Nephron progenitor cell (in vitro differentiated cells): Measurements from ENCODE around the gene SIAH1.

ENCODE experiments used
- DNase-seq: peaks from one replicate; pipeline ENCODE4 v3.0.0; 2021
- H3K27ac Mint-ChIP-seq: 2 replicates; pipeline ENCODE4 v1.8.0; 2021; ENCODE audit warnings: mild to moderate bottlenecking, moderate library complexity, mixed read lengths
- H3K27me3 Mint-ChIP-seq: 2 replicates; pipeline ENCODE4 v1.8.0; 2021; ENCODE audit warnings: mild to moderate bottlenecking, low read depth, mixed read lengths; ENCODE audit not compliant: poor library complexity
- H3K36me3 Mint-ChIP-seq: 2 replicates; pipeline ENCODE4 v1.8.0; 2021; ENCODE audit warnings: low read depth, mixed read lengths
- H3K4me1 Mint-ChIP-seq: 2 replicates; pipeline ENCODE4 v1.8.0; 2021; ENCODE audit warnings: mixed read lengths
- H3K4me3 Mint-ChIP-seq: 2 replicates; pipeline ENCODE4 v1.8.0; 2021; ENCODE audit warnings: mild to moderate bottlenecking, moderate library complexity, mixed read lengths
- H3K9me3 Mint-ChIP-seq: 2 replicates; pipeline ENCODE4 v1.8.0; 2021; ENCODE audit warnings: mild to moderate bottlenecking, moderate library complexity, mixed read lengths
- TF ChIP-seq, protein P1 (sequence below): fragments of 200-600 bp; sonication (generic); IDR thresholded peaks from 2 replicates; pipeline ENCODE4 v1.5.0; 2021; ENCODE audit warnings: antibody characterized with exemption

The SIAH1 gene, protein sequence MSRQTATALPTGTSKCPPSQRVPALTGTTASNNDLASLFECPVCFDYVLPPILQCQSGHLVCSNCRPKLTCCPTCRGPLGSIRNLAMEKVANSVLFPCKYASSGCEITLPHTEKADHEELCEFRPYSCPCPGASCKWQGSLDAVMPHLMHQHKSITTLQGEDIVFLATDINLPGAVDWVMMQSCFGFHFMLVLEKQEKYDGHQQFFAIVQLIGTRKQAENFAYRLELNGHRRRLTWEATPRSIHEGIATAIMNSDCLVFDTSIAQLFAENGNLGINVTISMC

DNA sequence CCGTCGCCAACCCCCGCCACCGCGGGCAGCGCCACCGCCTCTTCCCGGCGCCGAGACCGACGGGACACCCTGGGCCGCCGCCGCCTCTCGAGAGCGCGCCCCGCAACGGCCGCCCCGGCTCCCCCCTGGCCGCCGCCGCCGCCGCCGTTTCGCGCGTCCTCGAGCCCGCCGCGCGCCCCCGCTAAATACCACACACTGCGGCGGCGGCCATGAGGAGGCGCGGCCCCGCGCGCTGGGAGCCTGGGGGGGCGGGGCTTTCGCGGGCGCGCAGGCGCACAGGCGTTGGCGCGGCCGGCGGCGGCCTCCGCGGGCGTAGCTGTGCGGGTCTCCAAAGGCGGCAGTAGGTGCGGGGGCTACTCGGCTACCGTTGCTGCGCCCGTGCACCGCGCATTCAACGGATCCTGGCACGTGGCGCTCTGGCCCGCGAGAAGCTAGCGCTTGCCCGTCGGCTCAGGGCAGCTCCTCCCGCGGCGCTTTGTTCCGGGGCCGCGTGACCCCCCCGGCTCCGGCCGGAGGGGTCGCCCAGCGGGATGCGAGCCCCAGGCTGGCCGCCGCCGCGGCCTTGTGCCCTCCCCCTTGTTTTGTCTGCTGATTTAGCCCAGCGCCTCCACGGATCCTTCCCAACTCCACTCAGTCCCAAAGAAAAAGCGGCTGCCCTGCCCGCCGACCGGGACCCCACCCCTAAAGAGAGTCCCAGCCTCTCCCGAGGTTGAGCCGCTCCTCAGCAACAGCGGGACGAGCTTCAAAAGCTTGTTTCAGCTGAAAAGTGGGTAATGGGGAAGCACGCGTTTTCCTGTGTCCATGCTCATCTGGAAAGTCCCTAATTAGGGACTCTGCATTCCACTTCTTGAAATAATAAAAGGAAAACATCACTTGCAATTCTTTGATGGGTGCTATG lies at the start of gene SIAH1:
TSS of gene SIAH1 (minus strand) at position 161 of the 898 bp plus-strand sequence. CDS start 22,985 bp downstream, outside the sequence.
- Mint-ChIP-seq H3K4me1 (peaks cover 39% of the 10 kb centered on the region), H3K9me3 (peaks cover 11% of the 10 kb centered on the region), H3K36me3 (peaks cover 13% of the 10 kb centered on the region), H3K27ac (peak within 1 kb of the TSS; percentile 99), H3K4me3 (peak within 1 kb of the TSS; percentile 93), H3K27me3 (no peaks in the 10 kb centered on the region)
- DNase-seq: peak; percentile 94
- TF ChIP-seq, protein P1, sequence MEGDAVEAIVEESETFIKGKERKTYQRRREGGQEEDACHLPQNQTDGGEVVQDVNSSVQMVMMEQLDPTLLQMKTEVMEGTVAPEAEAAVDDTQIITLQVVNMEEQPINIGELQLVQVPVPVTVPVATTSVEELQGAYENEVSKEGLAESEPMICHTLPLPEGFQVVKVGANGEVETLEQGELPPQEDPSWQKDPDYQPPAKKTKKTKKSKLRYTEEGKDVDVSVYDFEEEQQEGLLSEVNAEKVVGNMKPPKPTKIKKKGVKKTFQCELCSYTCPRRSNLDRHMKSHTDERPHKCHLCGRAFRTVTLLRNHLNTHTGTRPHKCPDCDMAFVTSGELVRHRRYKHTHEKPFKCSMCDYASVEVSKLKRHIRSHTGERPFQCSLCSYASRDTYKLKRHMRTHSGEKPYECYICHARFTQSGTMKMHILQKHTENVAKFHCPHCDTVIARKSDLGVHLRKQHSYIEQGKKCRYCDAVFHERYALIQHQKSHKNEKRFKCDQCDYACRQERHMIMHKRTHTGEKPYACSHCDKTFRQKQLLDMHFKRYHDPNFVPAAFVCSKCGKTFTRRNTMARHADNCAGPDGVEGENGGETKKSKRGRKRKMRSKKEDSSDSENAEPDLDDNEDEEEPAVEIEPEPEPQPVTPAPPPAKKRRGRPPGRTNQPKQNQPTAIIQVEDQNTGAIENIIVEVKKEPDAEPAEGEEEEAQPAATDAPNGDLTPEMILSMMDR: no peak

DNA sequence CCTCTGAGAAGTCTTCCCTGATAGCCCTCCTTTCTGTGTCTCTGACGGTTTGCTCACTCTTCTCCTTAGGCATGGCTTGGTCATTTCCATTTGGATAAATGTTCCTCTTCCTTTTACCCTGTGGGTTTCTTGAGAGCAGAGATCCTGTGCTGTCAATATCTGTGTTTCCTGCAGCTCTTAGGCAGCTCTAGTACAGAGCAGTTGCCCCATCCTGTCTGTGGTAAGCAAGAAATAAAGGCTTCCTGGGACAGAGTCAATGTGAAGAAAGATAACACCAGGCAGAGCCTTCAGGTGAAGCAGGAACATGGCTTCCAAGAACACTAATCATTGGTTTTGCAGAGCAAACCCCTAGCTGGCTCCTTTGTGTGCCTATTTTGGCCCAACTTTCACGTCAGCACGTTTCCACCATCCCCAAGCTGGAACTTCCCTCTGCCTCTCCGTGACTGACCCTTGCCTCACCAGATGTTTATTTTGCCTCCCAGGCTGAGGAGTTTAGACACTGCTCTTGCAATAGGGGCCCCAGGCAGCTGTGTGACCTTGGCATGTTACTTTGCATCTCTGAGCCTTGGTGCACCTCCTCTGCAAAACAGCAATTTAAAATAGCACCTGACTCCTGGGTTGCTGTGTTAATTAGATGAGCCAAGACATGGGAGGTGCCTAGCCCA lies 49.6 kb upstream of the SIAH1 start:
- no peaks in the 10 kb centered on the region for H3K36me3 Mint-ChIP-seq
- DNase-seq: no peak
- H3K4me3 Mint-ChIP-seq: no peak overlapping the region
- peaks cover 19% of the 10 kb centered on the region for H3K4me1 Mint-ChIP-seq
- no peak overlapping the region for H3K27ac Mint-ChIP-seq
- H3K27me3 Mint-ChIP-seq: peaks cover 12% of the 10 kb centered on the region
- TF ChIP-seq, protein P1: no peak
- no peaks in the 10 kb centered on the region for H3K9me3 Mint-ChIP-seq

DNA sequence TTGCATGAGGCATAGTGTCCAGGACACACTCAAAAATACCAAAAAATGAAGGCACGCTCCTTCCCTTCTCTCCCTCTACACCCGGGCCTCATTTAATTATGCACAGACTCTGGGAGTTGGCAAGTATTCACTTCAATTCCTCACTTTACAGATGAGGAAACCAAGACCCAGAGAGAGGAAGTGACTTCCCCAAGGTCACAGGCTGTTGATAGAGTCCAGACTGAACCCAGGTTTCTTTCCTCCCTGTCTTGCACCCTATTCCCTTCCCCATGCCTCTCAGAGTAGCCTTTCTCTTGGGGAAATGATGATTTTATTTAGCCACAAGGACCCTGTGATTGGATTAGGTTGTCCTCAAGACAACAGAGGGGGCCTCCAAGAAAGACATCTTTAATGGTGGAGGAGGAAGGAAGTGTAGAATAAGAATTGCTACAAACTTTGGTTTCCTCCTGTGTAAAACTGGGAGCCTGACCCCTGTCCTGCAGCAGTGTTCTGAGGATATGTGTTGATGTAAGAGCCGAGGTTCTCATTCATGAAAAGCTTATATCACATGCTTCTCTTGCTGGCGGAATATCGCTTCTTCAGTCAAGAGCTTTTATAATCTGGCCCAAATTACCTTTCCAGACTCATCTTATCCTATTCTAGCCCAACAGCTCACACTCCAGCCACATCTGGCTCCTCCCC lies 48.8 kb upstream of the SIAH1 start:
- H3K9me3 Mint-ChIP-seq: peaks cover 3% of the 10 kb centered on the region
- H3K27me3 Mint-ChIP-seq: peaks cover 12% of the 10 kb centered on the region
- H3K27ac Mint-ChIP-seq: peak overlapping the region; percentile 21
- H3K36me3 Mint-ChIP-seq: no peaks in the 10 kb centered on the region
- TF ChIP-seq, protein P1: no peak
- peaks cover 19% of the 10 kb centered on the region for H3K4me1 Mint-ChIP-seq
- no peak for DNase-seq
- no peak overlapping the region for H3K4me3 Mint-ChIP-seq

DNA sequence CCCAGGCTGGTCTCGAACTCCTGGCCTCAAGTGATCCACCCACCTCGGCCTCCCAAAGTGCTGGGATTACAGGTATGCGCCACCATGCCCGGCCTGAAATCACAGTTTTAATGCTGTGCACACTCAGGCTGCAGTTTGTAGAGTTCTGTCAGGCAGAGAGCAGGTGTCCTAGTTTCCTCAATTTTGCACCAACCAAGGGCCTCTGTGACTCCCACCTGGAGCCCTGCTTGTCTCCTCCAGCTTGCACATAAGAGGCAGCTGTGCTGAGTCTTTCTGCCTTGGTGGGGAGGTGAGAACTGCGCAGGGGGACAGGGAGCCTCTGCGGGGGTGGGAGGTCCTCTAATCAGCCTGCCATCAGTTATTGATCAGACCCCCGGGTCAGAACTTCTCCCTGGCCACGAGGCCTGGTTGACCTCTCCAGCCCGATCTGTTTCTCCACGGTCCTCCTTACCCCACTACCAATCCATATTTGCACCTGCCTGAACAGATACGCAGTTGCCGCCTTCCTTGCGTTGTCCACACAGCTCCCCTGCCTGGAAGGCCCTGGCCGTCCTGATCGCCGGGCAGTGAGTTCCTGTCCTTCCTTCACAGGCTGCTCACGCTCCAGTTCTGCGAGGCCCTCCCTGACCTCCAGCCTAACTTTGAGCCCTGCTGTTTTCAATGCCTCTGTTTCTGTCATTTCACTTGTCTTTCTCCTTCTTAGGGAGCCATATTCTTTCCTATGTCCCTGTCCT lies 48.1 kb upstream of the SIAH1 start:
- peaks cover 24% of the 10 kb centered on the region for H3K4me1 Mint-ChIP-seq
- no peak for DNase-seq
- H3K27ac Mint-ChIP-seq: peak overlapping the region; percentile 21
- TF ChIP-seq, protein P1: no peak
- H3K36me3 Mint-ChIP-seq: no peaks in the 10 kb centered on the region
- peaks cover 16% of the 10 kb centered on the region for H3K27me3 Mint-ChIP-seq
- H3K4me3 Mint-ChIP-seq: no peak overlapping the region
- peaks cover 8% of the 10 kb centered on the region for H3K9me3 Mint-ChIP-seq

DNA sequence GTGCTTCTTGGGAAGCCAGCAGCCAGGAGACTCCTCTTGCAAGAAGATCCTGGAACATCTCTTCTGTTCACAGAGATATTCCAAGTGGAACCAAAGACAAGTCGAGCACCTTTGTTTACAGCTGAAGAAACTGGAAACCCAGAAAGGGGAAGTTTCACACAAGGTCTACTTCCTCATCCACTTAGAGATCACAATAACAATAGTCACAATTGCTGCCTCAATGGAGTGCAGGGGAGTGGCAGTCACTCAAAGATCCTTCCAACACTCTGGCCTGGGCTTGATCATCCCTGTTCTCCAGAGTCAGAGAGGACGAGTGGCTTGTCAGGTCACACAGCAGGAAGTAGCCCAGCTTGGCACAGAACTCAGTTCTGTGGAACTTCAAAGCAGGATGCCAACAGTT lies 46.9 kb upstream of the SIAH1 start:
- DNase-seq: no peak
- no peak overlapping the region for H3K27ac Mint-ChIP-seq
- peaks cover 8% of the 10 kb centered on the region for H3K9me3 Mint-ChIP-seq

More for the DNA sequence above, 46.9 kb upstream of the SIAH1 start:
- H3K4me3 Mint-ChIP-seq: no peak overlapping the region
- H3K27me3 Mint-ChIP-seq: peaks cover 9% of the 10 kb centered on the region
- TF ChIP-seq, protein P1: no peak
- no peaks in the 10 kb centered on the region for H3K36me3 Mint-ChIP-seq
- H3K4me1 Mint-ChIP-seq: peaks cover 32% of the 10 kb centered on the region
